ENCODE measurements around the gene OR14K1. TPM values are rescaled to one million over a fixed set of nuclear protein-coding genes. Genes with fewer than 3 reads are reported as not detected.
"Not testable (repeated sequence)": the region's sequence is repeated elsewhere in the genome, so short reads cannot be mapped to it uniquely, and the experiment has no call there.

Gene OR14K1, protein sequence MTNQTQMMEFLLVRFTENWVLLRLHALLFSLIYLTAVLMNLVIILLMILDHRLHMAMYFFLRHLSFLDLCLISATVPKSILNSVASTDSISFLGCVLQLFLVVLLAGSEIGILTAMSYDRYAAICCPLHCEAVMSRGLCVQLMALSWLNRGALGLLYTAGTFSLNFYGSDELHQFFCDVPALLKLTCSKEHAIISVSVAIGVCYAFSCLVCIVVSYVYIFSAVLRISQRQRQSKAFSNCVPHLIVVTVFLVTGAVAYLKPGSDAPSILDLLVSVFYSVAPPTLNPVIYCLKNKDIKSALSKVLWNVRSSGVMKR
- total RNA-seq: not detected
- total RNA-seq (2013): not detected

DNA sequence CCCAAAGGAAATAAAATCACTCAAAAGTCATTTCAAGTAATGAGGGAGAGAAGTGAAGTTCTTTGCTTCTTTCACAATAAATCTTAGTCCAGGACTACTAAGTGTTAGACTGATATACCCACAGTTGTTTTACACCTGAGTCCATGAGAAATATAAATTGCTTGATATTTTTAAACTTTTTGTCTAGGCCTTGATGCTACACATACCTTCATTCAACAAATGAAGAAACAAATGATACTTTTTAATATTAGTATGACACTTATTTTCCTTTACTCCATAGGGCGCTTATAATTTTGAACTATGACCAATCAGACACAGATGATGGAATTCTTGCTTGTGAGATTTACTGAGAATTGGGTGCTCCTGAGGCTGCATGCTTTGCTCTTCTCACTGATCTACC is at the start of gene OR14K1:
OR14K1 (plus strand) TSS at position 301 of the 400 bp plus-strand sequence; CDS start at position 301, 0 bp downstream.
- Histone ChIP-seq H3K27ac (ENCODE audit: low read length) (no peak within 1 kb of the TSS), H3K4me3 (ENCODE audit: low read length) (no peak within 1 kb of the TSS), H3K9me3 (ENCODE audit: control insufficient read depth, insufficient read depth, low read length) (no peaks in the 10 kb centered on the region), H3K36me3 (ENCODE audit: control insufficient read depth, insufficient read depth, low read length) (no peaks in the 10 kb centered on the region), H3K27me3 (ENCODE audit: control insufficient read depth, insufficient read depth, low read length) (no peaks in the 10 kb centered on the region), H3K4me1 (ENCODE audit: control insufficient read depth, insufficient read depth, low read length) (no peaks in the 10 kb centered on the region)
- Mint-ChIP-seq H3K9me3 (peaks cover 4 to 7% of the 10 kb centered on the region in 2 donors), H3K4me3 (no peak within 1 kb of the TSS), H3K27me3 (ENCODE audit: low read depth in 2 of 2) (no peaks in the 10 kb centered on the region), H3K27ac (no peak within 1 kb of the TSS), H3K36me3 (no peaks in the 10 kb centered on the region), H3K4me1 (no peaks in the 10 kb centered on the region)
- intact Hi-C loops (cut with micrococcal nuclease): no loop called here
- TF ChIP-seq, protein P1, sequence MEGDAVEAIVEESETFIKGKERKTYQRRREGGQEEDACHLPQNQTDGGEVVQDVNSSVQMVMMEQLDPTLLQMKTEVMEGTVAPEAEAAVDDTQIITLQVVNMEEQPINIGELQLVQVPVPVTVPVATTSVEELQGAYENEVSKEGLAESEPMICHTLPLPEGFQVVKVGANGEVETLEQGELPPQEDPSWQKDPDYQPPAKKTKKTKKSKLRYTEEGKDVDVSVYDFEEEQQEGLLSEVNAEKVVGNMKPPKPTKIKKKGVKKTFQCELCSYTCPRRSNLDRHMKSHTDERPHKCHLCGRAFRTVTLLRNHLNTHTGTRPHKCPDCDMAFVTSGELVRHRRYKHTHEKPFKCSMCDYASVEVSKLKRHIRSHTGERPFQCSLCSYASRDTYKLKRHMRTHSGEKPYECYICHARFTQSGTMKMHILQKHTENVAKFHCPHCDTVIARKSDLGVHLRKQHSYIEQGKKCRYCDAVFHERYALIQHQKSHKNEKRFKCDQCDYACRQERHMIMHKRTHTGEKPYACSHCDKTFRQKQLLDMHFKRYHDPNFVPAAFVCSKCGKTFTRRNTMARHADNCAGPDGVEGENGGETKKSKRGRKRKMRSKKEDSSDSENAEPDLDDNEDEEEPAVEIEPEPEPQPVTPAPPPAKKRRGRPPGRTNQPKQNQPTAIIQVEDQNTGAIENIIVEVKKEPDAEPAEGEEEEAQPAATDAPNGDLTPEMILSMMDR (IDR thresholded peaks at IDR 0.05): no peak
- DNase-seq (no peak), ATAC-seq (no peak)
- WGBS (ENCODE audit: insufficient coverage): no CpG with 5 or more reads among the region's 1 CpG

DNA sequence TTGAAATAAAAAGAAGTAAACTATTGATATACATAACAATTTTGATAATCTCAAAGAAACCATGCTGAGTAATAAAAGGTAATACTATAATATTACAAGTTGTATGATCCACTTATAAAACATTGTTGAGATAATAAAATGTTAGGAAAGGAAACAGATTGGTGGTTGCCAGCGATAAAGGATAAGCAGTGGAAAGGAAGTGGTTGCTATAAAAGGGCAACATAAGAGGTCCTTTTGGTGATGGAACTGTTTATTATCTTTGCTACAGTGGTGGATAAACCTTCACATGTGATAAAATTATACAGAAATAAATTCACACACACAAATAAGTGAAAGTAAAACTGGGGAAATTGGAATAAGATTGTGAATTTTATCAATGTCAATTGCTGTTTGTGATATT is 37.1 kb upstream of the OR14K1 start:
- peaks cover 5% of the 10 kb centered on the region for H3K36me3 Mint-ChIP-seq
- H3K27ac ChIP-seq (ENCODE audit: low read length): no peak overlapping the region
- no peaks in the 10 kb centered on the region for H3K36me3 ChIP-seq (ENCODE audit: control insufficient read depth, insufficient read depth, low read length)
- ATAC-seq: no peak
- no peak overlapping the region for H3K4me3 ChIP-seq (ENCODE audit: low read length)
- no peaks in the 10 kb centered on the region for H3K4me1 ChIP-seq (ENCODE audit: control insufficient read depth, insufficient read depth, low read length)
- no peak overlapping the region for H3K27ac Mint-ChIP-seq
- intact Hi-C loops (cut with micrococcal nuclease): no loop called here
- TF ChIP-seq, protein P1 (IDR thresholded peaks at IDR 0.05): no peak
- peaks cover 3 to 4% of the 10 kb centered on the region in 2 donors for H3K9me3 Mint-ChIP-seq
- 0% methylated on average over 1 of the region's 1 CpG for WGBS (ENCODE audit: insufficient coverage)
- H3K9me3 ChIP-seq (ENCODE audit: control insufficient read depth, insufficient read depth, low read length): no peaks in the 10 kb centered on the region
- no peak for DNase-seq
- H3K27me3 ChIP-seq (ENCODE audit: control insufficient read depth, insufficient read depth, low read length): no peaks in the 10 kb centered on the region
- no peak overlapping the region for H3K4me3 Mint-ChIP-seq
- no peaks in the 10 kb centered on the region for H3K27me3 Mint-ChIP-seq (ENCODE audit: low read depth in 2 of 2)
- H3K4me1 Mint-ChIP-seq: no peaks in the 10 kb centered on the region

DNA sequence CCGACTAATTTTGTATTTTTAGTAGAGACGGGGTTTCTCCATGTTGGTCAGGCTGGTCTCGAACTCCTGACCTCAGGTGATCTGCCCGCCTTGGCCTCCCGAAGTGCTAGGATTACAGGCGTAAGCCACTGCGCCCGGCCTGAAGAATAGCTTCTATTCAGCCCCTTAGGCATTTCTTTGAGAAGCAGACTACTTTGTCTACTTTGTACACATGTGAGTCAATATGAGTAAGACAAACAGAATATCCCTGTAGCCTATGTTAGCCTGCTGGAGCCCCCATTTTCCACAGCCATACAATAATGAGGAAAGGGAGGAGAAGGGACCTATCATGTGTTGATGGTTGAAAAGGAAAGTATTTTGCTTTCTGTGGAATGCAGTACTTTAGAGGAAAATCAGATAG is 27.7 kb upstream of the OR14K1 start:
- H3K4me3 Mint-ChIP-seq; H3K9me3 Mint-ChIP-seq; H3K4me3 ChIP-seq (ENCODE audit: low read length); intact Hi-C loops (cut with micrococcal nuclease); H3K27ac Mint-ChIP-seq; ATAC-seq; DNase-seq; H3K9me3 ChIP-seq (ENCODE audit: control insufficient read depth, insufficient read depth, low read length); H3K27me3 ChIP-seq (ENCODE audit: control insufficient read depth, insufficient read depth, low read length); H3K4me1 ChIP-seq (ENCODE audit: control insufficient read depth, insufficient read depth, low read length); H3K4me1 Mint-ChIP-seq; H3K36me3 ChIP-seq (ENCODE audit: control insufficient read depth, insufficient read depth, low read length); H3K27me3 Mint-ChIP-seq (ENCODE audit: low read depth in 2 of 2); H3K27ac ChIP-seq (ENCODE audit: low read length); H3K36me3 Mint-ChIP-seq: not testable (repeated sequence)
- WGBS (ENCODE audit: insufficient coverage): 93% methylated on average over 8 of the region's 8 CpGs

DNA sequence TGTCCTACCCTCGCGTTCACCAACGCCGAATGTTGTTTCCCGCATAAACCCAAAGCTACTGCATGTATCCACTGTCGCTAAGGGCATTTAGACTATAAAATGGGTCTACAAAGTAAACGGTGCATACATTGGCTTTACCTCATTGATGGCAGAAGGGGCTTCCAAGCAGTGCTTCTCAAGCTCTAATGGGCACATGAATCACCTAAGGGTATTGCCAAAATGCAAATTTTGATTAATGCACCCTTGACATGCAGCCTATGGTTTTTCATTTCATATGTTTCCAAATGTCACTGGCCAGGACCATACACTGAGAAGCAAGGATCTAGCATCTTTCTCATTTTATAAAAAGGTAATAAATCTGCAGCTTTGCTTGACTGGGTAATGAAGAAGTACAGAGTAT is 24.7 kb upstream of the OR14K1 start:
- no peak overlapping the region for H3K4me3 ChIP-seq (ENCODE audit: low read length)
- no peak overlapping the region for H3K4me3 Mint-ChIP-seq
- intact Hi-C loops (cut with micrococcal nuclease): no loop called here
- H3K4me1 Mint-ChIP-seq: no peaks in the 10 kb centered on the region
- DNase-seq (no peak), ATAC-seq (no peak)
- no peak overlapping the region for H3K27ac ChIP-seq (ENCODE audit: low read length)
- 92% methylated on average over 7 of the region's 7 CpGs for WGBS (ENCODE audit: insufficient coverage)
- H3K4me1 ChIP-seq (ENCODE audit: control insufficient read depth, insufficient read depth, low read length): no peaks in the 10 kb centered on the region
- no peaks in the 10 kb centered on the region for H3K27me3 Mint-ChIP-seq (ENCODE audit: low read depth in 2 of 2)
- no peaks in the 10 kb centered on the region for H3K27me3 ChIP-seq (ENCODE audit: control insufficient read depth, insufficient read depth, low read length)
- TF ChIP-seq, protein P1 (IDR thresholded peaks at IDR 0.05): no peak
- H3K9me3 ChIP-seq (ENCODE audit: control insufficient read depth, insufficient read depth, low read length): no peaks in the 10 kb centered on the region
- H3K9me3 Mint-ChIP-seq: peaks cover 9% of the 10 kb centered on the region in 2 donors
- no peaks in the 10 kb centered on the region for H3K36me3 ChIP-seq (ENCODE audit: control insufficient read depth, insufficient read depth, low read length)
- no peaks in the 10 kb centered on the region for H3K36me3 Mint-ChIP-seq
- no peak overlapping the region for H3K27ac Mint-ChIP-seq
